Neuronal stem cell (in vitro differentiated cells): ENCODE measurements around the gene VOPP1.
"Not testable (repeated sequence)": the region's sequence is repeated elsewhere in the genome, so short reads cannot be mapped to it uniquely, and the experiment has no call there.

Experiments
- DNase-seq: peaks from one replicate; pipeline ENCODE4 v3.0.0-alpha.2; 2013; ENCODE audit warnings: low spot score
- H2AFZ ChIP-seq: one replicate; pipeline ENCODE4 v1.6.1; 2013; ENCODE audit warnings: mild to moderate bottlenecking, low read length, inconsistent platforms
- H2AK5ac ChIP-seq: 2 replicates; pipeline ENCODE4 v1.6.1; 2013; ENCODE audit warnings: low read depth, mild to moderate bottlenecking, inconsistent platforms, low read length, moderate library complexity, mixed read lengths
- H2BK120ac ChIP-seq: 2 replicates; pipeline ENCODE4 v1.6.1; 2013; ENCODE audit warnings: low read depth, mild to moderate bottlenecking, inconsistent platforms, low read length, moderate library complexity, mixed read lengths
- H2BK12ac ChIP-seq: one replicate; pipeline ENCODE4 v1.6.1; 2013; ENCODE audit warnings: low read length, inconsistent platforms
- H2BK15ac ChIP-seq: 2 replicates; pipeline ENCODE4 v1.6.1; 2013; ENCODE audit warnings: mild to moderate bottlenecking, low read length, inconsistent platforms, mixed read lengths
- H2BK5ac ChIP-seq: one replicate; pipeline ENCODE4 v1.6.1; 2013; ENCODE audit warnings: inconsistent platforms, mild to moderate bottlenecking, low read length, moderate library complexity
- H3K14ac ChIP-seq: one replicate; pipeline ENCODE4 v1.6.1; 2013; ENCODE audit warnings: low read length, inconsistent platforms
- H3K18ac ChIP-seq: 2 replicates; pipeline ENCODE4 v1.6.1; 2013; ENCODE audit warnings: low read length, inconsistent platforms
- H3K23ac ChIP-seq: 2 replicates; pipeline ENCODE4 v1.6.1; 2013; ENCODE audit warnings: low read depth, mild to moderate bottlenecking, mixed read lengths, low read length, inconsistent platforms; ENCODE audit not compliant: poor library complexity
- H3K27ac ChIP-seq: replicated peaks from 3 replicates; pipeline ENCODE4 v1.5.1; 2013; ENCODE audit warnings: low read length, inconsistent platforms
- H3K27me3 ChIP-seq, 3 experiments: 2 replicates each; pipeline ENCODE4 v1.6.1; 2013; ENCODE audit warnings: low read length in 3 of 3, mild to moderate bottlenecking in 2 of 3, inconsistent platforms in 1 of 3, low read depth in 1 of 3, mixed read lengths in 1 of 3, moderate library complexity in 1 of 3; ENCODE audit not compliant: control insufficient read depth in 3 of 3, insufficient read depth in 3 of 3
- H3K36me3 ChIP-seq, 2 donors: replicated peaks in 1 of 2; 2 replicates each; pipeline ENCODE4 v1.6.1; 2013; ENCODE audit warnings: low read length in 2 of 2; ENCODE audit not compliant: control insufficient read depth in 2 of 2, insufficient read depth in 2 of 2
- H3K4ac ChIP-seq: 2 replicates; pipeline ENCODE4 v1.6.1; 2013; ENCODE audit warnings: inconsistent platforms, mild to moderate bottlenecking, low read length, moderate library complexity
- H3K4me1 ChIP-seq, 2 donors: 1 replicate in 1 of 2; 2 replicates in 1 of 2; pipeline ENCODE4 v1.6.1; 2013; ENCODE audit warnings: low read length in 2 of 2, low read depth in 1 of 2; ENCODE audit not compliant: control insufficient read depth in 2 of 2, insufficient read depth in 1 of 2
- H3K4me2 ChIP-seq: one replicate; pipeline ENCODE4 v1.6.1; 2013; ENCODE audit warnings: mild to moderate bottlenecking, low read length, inconsistent platforms; ENCODE audit not compliant: insufficient read depth, poor library complexity, severe bottlenecking
- H3K4me3 ChIP-seq, 2 donors: 2 replicates each; pipeline ENCODE4 v1.5.1; 2013; ENCODE audit warnings: low read length in 2 of 2, mild to moderate bottlenecking in 2 of 2, inconsistent platforms in 1 of 2, moderate library complexity in 1 of 2
- H3K79me1 ChIP-seq: one replicate; pipeline ENCODE4 v1.6.1; 2013; ENCODE audit warnings: low read depth, mild to moderate bottlenecking, inconsistent platforms, low read length, moderate library complexity
- H3K9ac ChIP-seq: one replicate; pipeline ENCODE4 v1.6.1; 2013; ENCODE audit warnings: mild to moderate bottlenecking, low read depth, low read length, inconsistent platforms; ENCODE audit not compliant: poor library complexity
- H3K9me3 ChIP-seq, 2 donors: replicated peaks in 1 of 2; 2 replicates each; pipeline versions ENCODE3 to v1.6.1; 2013; ENCODE audit warnings: low read length in 2 of 2, mild to moderate bottlenecking in 2 of 2, inconsistent platforms in 1 of 2, low read depth in 1 of 2, mixed read lengths in 1 of 2, moderate library complexity in 1 of 2; ENCODE audit not compliant: control insufficient read depth in 2 of 2, insufficient read depth in 1 of 2
- H4K8ac ChIP-seq: one replicate; pipeline ENCODE4 v1.6.1; 2013; ENCODE audit warnings: low read depth, mild to moderate bottlenecking, inconsistent platforms, low read length, moderate library complexity
- H4K91ac ChIP-seq: one replicate; pipeline ENCODE4 v1.6.1; 2013; ENCODE audit warnings: low read length, low read depth, mild to moderate bottlenecking, inconsistent platforms; ENCODE audit not compliant: poor library complexity
- WGBS, 2 donors: extraction: QIAGEN DNeasy Blood & Tissue Kit; methylation state at CpG; one replicate each; pipeline ENCODE4 v1.1.7; 2013; ENCODE audit warnings: missing lambda C conversion rate in 2 of 2, mixed read lengths in 1 of 2; ENCODE audit not compliant: insufficient read length in 2 of 2, insufficient replicate concordance in 1 of 2; ENCODE audit errors: extremely low coverage in 2 of 2; 5-methylcytosine and 5-hydroxymethylcytosine counted together

VOPP1 gene

DNA sequence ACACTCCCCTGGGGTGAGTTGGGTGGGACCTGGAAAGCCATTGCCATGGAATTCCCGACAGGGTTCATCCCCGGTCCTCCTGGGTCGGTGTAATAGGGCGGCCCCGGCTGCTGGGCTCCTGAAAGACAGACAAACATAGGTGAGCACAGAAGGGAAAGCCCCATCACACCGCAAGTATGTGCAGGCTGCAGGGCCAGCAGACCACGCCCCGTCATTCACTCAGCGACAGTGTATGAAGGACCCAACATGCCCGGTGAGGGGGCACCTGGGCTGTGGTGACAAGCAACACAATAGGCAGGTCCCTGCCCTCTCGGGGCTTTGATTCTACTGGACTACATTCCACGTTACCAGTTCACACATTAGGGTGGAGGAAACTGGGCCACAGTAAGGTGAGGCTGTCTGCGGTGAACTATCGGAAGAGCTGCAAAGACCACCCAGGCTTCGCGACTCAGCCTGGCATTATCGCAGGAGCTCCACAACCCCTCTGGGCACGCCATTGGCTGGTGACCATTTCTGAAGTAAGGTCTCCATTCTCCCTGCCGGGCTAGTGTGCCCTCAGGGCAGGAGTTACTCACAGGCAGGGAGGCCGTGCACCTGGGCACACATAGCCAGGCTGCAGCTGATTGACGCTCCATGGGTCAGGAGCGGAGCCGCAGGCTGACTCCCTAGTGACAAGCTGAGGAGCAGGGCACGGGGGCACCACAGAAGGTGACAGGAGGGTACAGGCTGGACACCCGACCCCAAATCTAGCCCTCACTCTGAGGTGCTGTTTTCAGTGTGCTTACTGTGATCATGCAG is 99.2 kb downstream of the VOPP1 start:
- H2AK5ac ChIP-seq: no peak overlapping the region
- H3K14ac ChIP-seq: no peak overlapping the region
- no peak overlapping the region for H3K4me2 ChIP-seq
- H4K91ac ChIP-seq: no peak overlapping the region
- peak overlapping the region; percentile 55 for H3K23ac ChIP-seq
- no peak overlapping the region for H2BK120ac ChIP-seq
- H2BK12ac ChIP-seq: no peak overlapping the region
- no peak overlapping the region for H2BK5ac ChIP-seq
- H3K79me1 ChIP-seq: peaks cover 14% of the 10 kb centered on the region
- H3K27ac ChIP-seq: no peak overlapping the region
- no peak overlapping the region for H4K8ac ChIP-seq
- no CpG with 5 or more reads among the region's 25 CpGs for WGBS, 2 donors
- H3K27me3 ChIP-seq: no peaks in the 10 kb centered on the region
- no peak for DNase-seq
- H3K4me3 ChIP-seq: no peak overlapping the region
- no peak overlapping the region for H3K18ac ChIP-seq
- no peak overlapping the region for H3K9ac ChIP-seq
- H2BK15ac ChIP-seq: no peak overlapping the region
- H3K4me1 ChIP-seq: peaks cover 3 to 7% of the 10 kb centered on the region in 2 donors
- no peak overlapping the region for H2AFZ ChIP-seq
- no peak overlapping the region for H3K4ac ChIP-seq
- H3K36me3 ChIP-seq: peaks cover 5 to 38% of the 10 kb centered on the region in 2 donors
- peaks cover 0 to 2% of the 10 kb centered on the region in 2 donors for H3K9me3 ChIP-seq

DNA sequence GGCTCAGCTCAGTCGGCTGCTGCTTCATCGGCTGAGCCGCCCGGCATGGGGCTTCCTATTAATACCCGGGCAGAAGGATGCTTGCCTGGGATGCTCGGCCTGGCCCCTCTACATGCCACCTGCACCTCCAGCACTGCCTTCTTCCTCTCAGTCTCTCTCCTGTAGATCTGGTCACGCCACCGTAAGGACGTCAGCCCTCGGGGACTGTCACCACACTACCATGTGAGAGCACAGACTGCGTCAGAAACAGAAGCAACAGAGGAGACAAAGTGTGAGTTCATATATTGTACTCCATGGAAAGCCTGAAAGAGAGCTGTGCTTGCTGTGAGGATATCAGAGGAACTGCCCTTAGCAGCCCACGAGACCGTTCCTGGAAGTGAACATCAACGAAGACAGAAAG is 99.9 kb downstream of the VOPP1 start:
- Histone ChIP-seq H3K79me1 (peaks cover 14% of the 10 kb centered on the region), H3K36me3 (peaks cover 7 to 41% of the 10 kb centered on the region in 2 donors)
- H3K9me3 ChIP-seq, H2BK120ac ChIP-seq, DNase-seq, H2AFZ ChIP-seq, H2BK5ac ChIP-seq, H3K4me1 ChIP-seq, H2AK5ac ChIP-seq, H3K14ac ChIP-seq, H3K9ac ChIP-seq, H3K4me2 ChIP-seq, H4K91ac ChIP-seq, H3K27me3 ChIP-seq, H3K4ac ChIP-seq, H2BK12ac ChIP-seq, H3K18ac ChIP-seq, H4K8ac ChIP-seq, H2BK15ac ChIP-seq, H3K23ac ChIP-seq, H3K4me3 ChIP-seq, H3K27ac ChIP-seq: not testable (repeated sequence)
- no CpG with 5 or more reads among the region's 14 CpGs for WGBS, 2 donors

DNA sequence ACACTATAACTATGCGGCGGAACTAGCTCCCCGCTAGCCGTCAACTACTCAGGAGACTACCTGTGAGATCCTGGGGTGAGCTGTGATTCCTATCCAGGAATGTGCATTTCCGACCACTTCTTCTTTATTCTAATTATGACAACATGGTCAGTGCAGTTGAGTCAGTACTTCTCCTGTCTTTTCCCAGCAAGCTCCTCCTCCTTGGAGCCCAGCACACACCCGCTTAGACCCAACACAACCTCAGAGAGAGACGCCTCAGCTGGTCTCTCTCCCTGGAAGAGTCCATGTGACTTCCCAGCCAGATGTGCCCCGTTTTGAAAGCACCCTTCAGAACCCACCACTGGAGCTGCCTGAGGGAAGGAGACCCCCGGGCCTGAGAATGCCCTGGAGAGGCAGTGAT is 100.7 kb downstream of the VOPP1 start:
- H2AK5ac ChIP-seq, H3K9ac ChIP-seq, H4K8ac ChIP-seq, H4K91ac ChIP-seq, H3K4me3 ChIP-seq, H2BK12ac ChIP-seq, H3K23ac ChIP-seq, H2BK15ac ChIP-seq, H3K27ac ChIP-seq, H3K4me1 ChIP-seq, H3K4ac ChIP-seq, H3K14ac ChIP-seq, H3K4me2 ChIP-seq, DNase-seq, H2BK120ac ChIP-seq, H3K27me3 ChIP-seq, H2AFZ ChIP-seq, H3K18ac ChIP-seq, H2BK5ac ChIP-seq: not testable (repeated sequence)
- WGBS, 2 donors: no CpG with 5 or more reads among the region's 9 CpGs
- Histone ChIP-seq H3K36me3 (peaks cover 7 to 42% of the 10 kb centered on the region in 2 donors), H3K79me1 (peaks cover 14% of the 10 kb centered on the region), H3K9me3 (peaks cover 8 to 13% of the 10 kb centered on the region in 2 donors)

DNA sequence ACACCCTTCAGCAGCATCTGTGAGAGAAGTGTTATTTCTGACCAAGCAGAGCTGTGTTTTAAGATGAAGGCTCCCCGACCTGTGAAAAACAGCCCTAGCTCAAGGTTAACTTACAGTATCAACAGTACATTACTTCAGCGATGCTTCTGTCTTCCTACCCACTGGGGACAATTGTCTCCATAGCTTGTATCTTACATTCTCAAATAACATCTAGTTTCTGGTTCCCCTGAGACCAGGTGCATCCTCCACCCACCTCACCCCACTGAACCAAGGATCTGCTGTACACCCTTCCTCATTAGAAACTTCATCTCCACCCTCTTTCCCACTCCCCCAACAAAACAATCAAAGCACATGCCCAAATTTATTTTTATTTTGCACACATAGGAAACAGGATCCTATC is 102.0 kb downstream of the VOPP1 start:
- no CpG with 5 or more reads among the region's 2 CpGs for WGBS, 2 donors

More for the DNA sequence above, 102.0 kb downstream of the VOPP1 start:
- no peak overlapping the region for H4K8ac ChIP-seq
- no peak overlapping the region for H3K9ac ChIP-seq
- H3K4me3 ChIP-seq: no peak overlapping the region
- H3K23ac ChIP-seq: no peak overlapping the region
- peaks cover 10 to 44% of the 10 kb centered on the region in 2 donors for H3K36me3 ChIP-seq
- H2BK15ac ChIP-seq: no peak overlapping the region
- H3K79me1 ChIP-seq: peaks cover 8% of the 10 kb centered on the region
- H2BK5ac ChIP-seq: no peak overlapping the region
- H3K18ac ChIP-seq: no peak overlapping the region
- DNase-seq: no peak
- H3K27ac ChIP-seq: no peak overlapping the region
- no peak overlapping the region for H2AFZ ChIP-seq
- peaks cover 12 to 14% of the 10 kb centered on the region in 2 donors for H3K9me3 ChIP-seq
- H3K4me1 ChIP-seq: peaks cover 3% of the 10 kb centered on the region in 2 donors
- no peak overlapping the region for H3K4ac ChIP-seq
- no peak overlapping the region for H3K4me2 ChIP-seq
- no peak overlapping the region for H2BK120ac ChIP-seq
- H2BK12ac ChIP-seq: no peak overlapping the region
- H4K91ac ChIP-seq: no peak overlapping the region
- no peak overlapping the region for H3K14ac ChIP-seq
- H2AK5ac ChIP-seq: no peak overlapping the region
- no peaks in the 10 kb centered on the region for H3K27me3 ChIP-seq
